NCI-H748 (cell line): ENCODE results near the gene FAM89B.
"Not testable (repeated sequence)": the region's sequence is repeated elsewhere in the genome, so short reads cannot be mapped to it uniquely, and the experiment has no call there.

Source experiments
- DNase-seq: peaks from one replicate; lab custom pipeline; 2025; ENCODE audit not compliant: unreplicated experiment; lab: John Stamatoyannopoulos, UW

Gene FAM89B

GRCh38 chr11:65572356-65573051, at the start of gene FAM89B:
Gene FAM89B, plus strand, starts transcription at chr11:65572538. Its CDS starts 132 bp downstream, at chr11:65572670.
- DNase-seq = peak; percentile 85

GRCh38 chr11:65522718-65523630, 49.4 kb upstream of the FAM89B start:
- not testable (repeated sequence) for DNase-seq

- not testable (repeated sequence) for DNase-seq
Measured at GRCh38 chr11:65523631-65523968, 48.7 kb upstream of the FAM89B start.

- peak; percentile 58 for DNase-seq
Measured at GRCh38 chr11:65524014-65524740, 48.2 kb upstream of the FAM89B start.

- peak; percentile 77 for DNase-seq
Measured at GRCh38 chr11:65524741-65525545, 47.4 kb upstream of the FAM89B start, which contains the start of gene SCYL1. Gene SCYL1, plus strand, starts transcription at chr11:65525083. Its CDS starts 71 bp downstream, at chr11:65525154.

- no peak for DNase-seq
Measured at GRCh38 chr11:65525546-65526480, 46.5 kb upstream of the FAM89B start.

GRCh38 chr11:65526744-65527143, 45.6 kb upstream of the FAM89B start:
- no peak for DNase-seq

- no peak for DNase-seq
Measured at GRCh38 chr11:65528819-65529350, 43.5 kb upstream of the FAM89B start.

- DNase-seq = no peak
Measured at GRCh38 chr11:65529475-65530156, 42.7 kb upstream of the FAM89B start.

- DNase-seq = no peak
Measured at GRCh38 chr11:65530157-65530496, 42.2 kb upstream of the FAM89B start.

GRCh38 chr11:65532388-65533064, 39.8 kb upstream of the FAM89B start:
- DNase-seq = no peak

GRCh38 chr11:65535102-65535501, 37.2 kb upstream of the FAM89B start:
- no peak for DNase-seq

GRCh38 chr11:65536412-65537295, 35.7 kb upstream of the FAM89B start:
- no peak for DNase-seq

GRCh38 chr11:65537296-65537597, 35.1 kb upstream of the FAM89B start:
- DNase-seq = no peak

- DNase-seq = no peak
Measured at GRCh38 chr11:65537620-65538231, 34.6 kb upstream of the FAM89B start.

- no peak for DNase-seq
Measured at GRCh38 chr11:65538232-65538914, 34.0 kb upstream of the FAM89B start.
